ENCODE measurements around the gene KAZN.

DNA sequence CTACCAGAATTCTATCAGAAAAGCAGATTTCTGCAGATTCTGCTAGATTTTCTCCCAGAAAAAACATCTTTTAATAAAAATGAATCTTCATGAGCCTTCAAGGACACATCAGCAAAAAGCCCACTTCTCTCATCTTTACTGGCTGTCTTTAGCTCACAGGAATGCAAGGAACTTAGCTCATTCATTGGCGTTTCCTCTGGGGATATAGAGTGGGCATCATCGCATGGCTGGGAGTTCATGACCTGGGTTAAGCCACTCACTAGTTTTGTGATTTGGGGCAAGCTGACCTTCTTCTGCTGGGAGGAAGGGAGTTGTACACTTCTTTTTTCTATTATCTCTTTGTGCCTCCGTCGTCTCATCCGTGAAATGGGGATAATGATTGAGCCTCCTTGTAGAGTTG is 149.7 kb downstream of the KAZN start:
- TF ChIP-seq, protein P1, sequence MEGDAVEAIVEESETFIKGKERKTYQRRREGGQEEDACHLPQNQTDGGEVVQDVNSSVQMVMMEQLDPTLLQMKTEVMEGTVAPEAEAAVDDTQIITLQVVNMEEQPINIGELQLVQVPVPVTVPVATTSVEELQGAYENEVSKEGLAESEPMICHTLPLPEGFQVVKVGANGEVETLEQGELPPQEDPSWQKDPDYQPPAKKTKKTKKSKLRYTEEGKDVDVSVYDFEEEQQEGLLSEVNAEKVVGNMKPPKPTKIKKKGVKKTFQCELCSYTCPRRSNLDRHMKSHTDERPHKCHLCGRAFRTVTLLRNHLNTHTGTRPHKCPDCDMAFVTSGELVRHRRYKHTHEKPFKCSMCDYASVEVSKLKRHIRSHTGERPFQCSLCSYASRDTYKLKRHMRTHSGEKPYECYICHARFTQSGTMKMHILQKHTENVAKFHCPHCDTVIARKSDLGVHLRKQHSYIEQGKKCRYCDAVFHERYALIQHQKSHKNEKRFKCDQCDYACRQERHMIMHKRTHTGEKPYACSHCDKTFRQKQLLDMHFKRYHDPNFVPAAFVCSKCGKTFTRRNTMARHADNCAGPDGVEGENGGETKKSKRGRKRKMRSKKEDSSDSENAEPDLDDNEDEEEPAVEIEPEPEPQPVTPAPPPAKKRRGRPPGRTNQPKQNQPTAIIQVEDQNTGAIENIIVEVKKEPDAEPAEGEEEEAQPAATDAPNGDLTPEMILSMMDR (IDR thresholded peaks at IDR 0.05; ENCODE audit: low read length), result no peak
- no peak for TF ChIP-seq EZH2 (optimal IDR thresholded peaks at IDR 0.05; ENCODE audit: low read depth, low read length)
- TF ChIP-seq EZH2phosphoT487 (IDR thresholded peaks at IDR 0.05; ENCODE audit: low read length), result no peak

All from MM.1S (cell line).